Heart left ventricle (tissue), 16 donors: ENCODE data around the gene NUDT3. TPM values are rescaled to one million over a fixed set of nuclear protein-coding genes. Genes with fewer than 3 reads are reported as not detected.
"Not testable (repeated sequence)": the region's sequence is repeated elsewhere in the genome, so short reads cannot be mapped to it uniquely, and the experiment has no call there.

Experiments used
- ATAC-seq, 4 donors: fragments of 200-7000 bp; cut with Tn5 transposase; one replicate each; pipeline ENCODE4 v1.9.1; 2020 to 2022; ENCODE audit warnings: moderate library complexity in 4 of 4, mild to moderate bottlenecking in 3 of 4, moderate number of reproducible peaks in 1 of 4
- DNase-seq, 5 donors: peaks; one replicate each; pipeline ENCODE4 v3.0.0-alpha.2; 2020
- H3K27ac ChIP-seq, 12 donors: fragments of 200-600 bp; sonication (generic) in 4 of 12; one replicate each; pipeline versions ENCODE4 v1.5.0 to v1.8.0; 2016 to 2022; ENCODE audit warnings: mild to moderate bottlenecking in 2 of 12
- H3K27me3 ChIP-seq, 9 donors: fragments of 200-600 bp; sonication (generic) in 2 of 9; one replicate each; pipeline versions ENCODE4 v1.5.1 to v1.8.0; 2016 to 2022; ENCODE audit warnings: mild to moderate bottlenecking in 3 of 9
- H3K36me3 ChIP-seq, 9 donors: fragments of 200-600 bp; sonication (generic) in 2 of 9; one replicate each; pipeline versions ENCODE4 v1.5.0 to v1.8.0; 2018 to 2022; ENCODE audit warnings: mild to moderate bottlenecking in 2 of 9
- H3K4me1 ChIP-seq, 12 donors: fragments of 200-600 bp; sonication (generic) in 4 of 12; one replicate each; pipeline versions ENCODE4 v1.5.0 to v1.8.0; 2016 to 2022; ENCODE audit warnings: mild to moderate bottlenecking in 3 of 12
- H3K4me3 ChIP-seq, 12 donors: fragments of 200-600 bp; sonication (generic) in 4 of 12; one replicate each; pipeline versions ENCODE4 v1.5.0 to v1.8.0; 2017 to 2022; ENCODE audit warnings: mild to moderate bottlenecking in 9 of 12, moderate library complexity in 4 of 12
- H3K9me3 ChIP-seq, 12 donors: fragments of 200-600 bp; sonication (generic) in 4 of 12; one replicate each; pipeline versions ENCODE4 v1.5.0 to v1.8.0; 2016 to 2022; ENCODE audit warnings: mild to moderate bottlenecking in 1 of 12
- CTCF ChIP-seq, 12 donors: fragments of 200-600 bp; sonication (generic) in 4 of 12; IDR thresholded peaks; one replicate each; pipeline versions ENCODE4 v1.5.0 to v1.8.0; 2018 to 2022; ENCODE audit warnings: antibody characterized with exemption in 12 of 12, mild to moderate bottlenecking in 5 of 12
- POLR2A ChIP-seq, 2 donors: fragments of 450-650 bp; IDR thresholded peaks; one replicate each; pipeline ENCODE4 v1.6.1; 2017; ENCODE audit warnings: antibody characterized with exemption in 2 of 2, mild to moderate bottlenecking in 2 of 2, moderate library complexity in 2 of 2
- WGBS, 4 donors: extraction: QIAGEN DNeasy Blood & Tissue Kit in 2 of 4; methylation state at CpG; one replicate each; pipeline versions ENCODE4 v1.1.5 to v1.1.7; 2013 to 2018; 5-methylcytosine and 5-hydroxymethylcytosine counted together
- intact Hi-C, 10 donors: fragments of 100-400 bp; cut with DNase I; formaldehyde crosslinking; loops; one replicate each; pipeline versions ENCODE4 v1.11.1 to v1.14.2; 2022
- polyA plus RNA-seq, 2 donors: library from polyadenylated mRNA; stranded (reverse); fragments of 200-250 nt; gene quantifications; one replicate each; pipeline ENCODE4 v1.2.3, GENCODE V29; 2013
- total RNA-seq, 9 donors: library from RNA; depleted of rRNA in 2 of 9; stranded (reverse); fragments of >200 nt in 2 of 9; fragmentation: NEBNext Ultra II Directional in 3 of 9; extraction: Animal tissue kit (Norgen Biotek cat#: 25700) in 3 of 9; gene quantifications; one replicate each; pipeline versions ENCODE4 v1.1.0 to v1.2.4, GENCODE V29; 2016 to 2023
- donor health status: ischemic (EF 13 %, LVEDD 7.1; RV severe dilation, severe dysfunction).
- donor health status: healthy with polysubstance abuse.
- donor health status: DM: no; HTN: yes; CAD: no.
- donor health status: DM: no; HTN: no; CAD: no.
- donor health status: ischemic (EF 25% LVEDD 6.9; RV normal size, moderate dysfunction).
- donor health status: ischemic (EF 25% LVEDD 5.7; RV mildly dilated, moderate dysfunction).
- donor health status: healthy.
- donor health status: DM: yes; HTN: yes; CAD: no.
- donor health status: ischemic (EF 35%, LVEDD 5.7; RV mildly dilated, moderate dysfunction).
- donor health status: nonischemic (EF 11% LVEDD 7.7; RV severe dilation, severe dysfunction).
- donor health status: DM: yes; HTN: yes; CAD: no.
- donor health status: PGD.
- donor health status: ischemic (EF 29% LVEDD 5.4; RV normal size, mild dysfunction).
- donor health status: nonischemic (EF 23%, LVEDD 6.1; RV moderate dilation, normal function).

The NUDT3 gene
- total and polyA plus RNA-seq, 11 donors = 15.9 to 68.4 (median 54.5) TPM

- H3K36me3 ChIP-seq = no peaks in the 10 kb centered on the region
- ATAC-seq = no peak
These were observed 131.7 kb downstream of the NUDT3 start for GRCh38 chr6:34260576-34261267.

GRCh38 chr6:34259529-34260069 lies 132.9 kb downstream of the NUDT3 start:
- H3K4me1 ChIP-seq = no peaks in the 10 kb centered on the region
- H3K27me3 ChIP-seq = no peaks in the 10 kb centered on the region
- 82 to 92% (median 90%) methylated on average over 6 of the region's 6 CpGs for WGBS, 4 donors
- DNase-seq (no peak), ATAC-seq (no peak)
- intact Hi-C loops = loop anchor here in 1 of 10 donors (10.0 kb wide), 1 partner anchor 45 kb away; no protein-coding TSS in a partner anchor
- H3K9me3 ChIP-seq = peaks cover 0 to 15% (median 0%) of the 10 kb centered on the region in 12 donors
- TF ChIP-seq POLR2A (IDR thresholded peaks at IDR 0.05) = no peak
- TF ChIP-seq CTCF (IDR thresholded peaks at IDR 0.05) = no peak
- H3K36me3 ChIP-seq = no peaks in the 10 kb centered on the region
- no peak overlapping the region for H3K4me3 ChIP-seq
- H3K27ac ChIP-seq = no peak overlapping the region

More at GRCh38 chr6:34260576-34261267, 131.7 kb downstream of the NUDT3 start:
- intact Hi-C loops = no loop called here
- no peaks in the 10 kb centered on the region for H3K4me1 ChIP-seq
- no peak overlapping the region for H3K27ac ChIP-seq
- no peaks in the 10 kb centered on the region for H3K27me3 ChIP-seq
- 79 to 85% (median 84%) methylated on average over 17 of the region's 17 CpGs for WGBS, 4 donors
- H3K4me3 ChIP-seq = no peak overlapping the region
- TF ChIP-seq POLR2A (IDR thresholded peaks at IDR 0.05) (no peak), CTCF (IDR thresholded peaks at IDR 0.05) (no peak)
- DNase-seq = no peak
- peaks cover 0 to 20% (median 0%) of the 10 kb centered on the region in 12 donors for H3K9me3 ChIP-seq

DNA sequence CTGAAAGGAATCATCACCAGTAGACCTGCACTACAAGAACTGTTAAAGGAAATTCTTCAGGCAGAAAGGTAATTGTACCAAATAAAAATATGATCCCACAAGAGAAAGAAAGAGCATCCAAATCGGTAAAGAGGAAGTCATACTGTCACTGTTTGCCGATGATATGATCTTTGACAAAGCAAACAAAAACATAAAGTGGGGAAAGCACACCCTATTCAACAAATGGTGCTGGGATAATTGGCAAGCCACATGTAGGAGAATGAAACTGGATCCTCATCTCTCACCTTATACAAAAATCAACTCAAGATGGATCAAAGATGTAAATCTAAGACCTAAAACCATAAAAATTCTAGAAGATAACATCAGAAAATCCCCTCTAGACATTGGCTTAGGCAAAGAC lies 140.1 kb downstream of the NUDT3 start:
- WGBS, 4 donors = 52 to 68% (median 62%) methylated on average over 2 of the region's 2 CpGs
- DNase-seq = not testable (repeated sequence)

GRCh38 chr6:34249469-34250261 lies 142.8 kb downstream of the NUDT3 start:
- Histone ChIP-seq H3K4me3 (peak overlapping the region; percentile 46 to 96 (median 88)), H3K4me1 (peaks cover 0 to 31% (median 19%) of the 10 kb centered on the region in 12 donors), H3K27ac (peak overlapping the region; percentile 80 to 96 (median 94)), H3K9me3 (no peaks in the 10 kb centered on the region), H3K36me3 (no peaks in the 10 kb centered on the region), H3K27me3 (no peaks in the 10 kb centered on the region)
- intact Hi-C loops = loop anchor here (1.0 to 10.0 kb wide), 12 partner anchors 52 to 355 kb away; partner anchors contain the start of gene NUDT3 (in 7 of the 10)
- ATAC-seq (peak; percentile 5 to 56 (median 42)), DNase-seq (peak in 1 of 5 donors; percentile 7)
- WGBS, 4 donors = 39 to 63% (median 43%) methylated on average over 11 to 18 of the region's 18 CpGs
- TF ChIP-seq POLR2A (IDR thresholded peaks at IDR 0.05) = no peak
- no peak for TF ChIP-seq CTCF (IDR thresholded peaks at IDR 0.05)

More for the DNA sequence above, 140.1 kb downstream of the NUDT3 start:
- not testable (repeated sequence) for H3K36me3 ChIP-seq, H3K9me3 ChIP-seq, H3K27me3 ChIP-seq, H3K4me3 ChIP-seq, H3K27ac ChIP-seq, ATAC-seq
- H3K4me1 ChIP-seq = peaks cover 0 to 22% (median 18%) of the 10 kb centered on the region in 12 donors
- intact Hi-C loops = loop anchor here in 2 of 10 donors (5.0 to 10.0 kb wide), 2 partner anchors 52 to 140 kb away; partner anchors contain the start of gene NUDT3 (in 1 of the 2)
